HCT116 (cell line): Measurements from ENCODE around the gene CCDC92. TPM values are rescaled to one million over a fixed set of nuclear protein-coding genes. Genes with fewer than 3 reads are reported as not detected.

Experiments
- ATAC-seq: fragments of 200-7000 bp; cut with Tn5 transposase; 2 replicates; pipeline ENCODE4 v1.9.1; 2020; ENCODE audit warnings: mild to moderate bottlenecking, moderate library complexity
- BruUV-seq: library from RNA; stranded (reverse); fragments of 400-500 nt; replicated peaks from 2 replicates; lab custom pipeline; 2021; lab: Mats Ljungman, UMichigan
- CTCF ChIA-PET: fragments of 300-600 bp; sonication (Branson Sonifier 250); formaldehyde crosslinking; loops from one replicate; lab custom pipeline; 2021; ENCODE audit warnings: antibody characterized with exemption; lab: Charles Lee
- POLR2A ChIA-PET: fragments of 300-600, 350-600 bp; sonication (Branson Sonifier 250); formaldehyde crosslinking; loops from one replicate; lab custom pipeline; 2021; ENCODE audit warnings: antibody characterized with exemption; lab: Charles Lee
- RAD21 ChIA-PET, 2 experiments: fragments of 300-600 bp; sonication (Branson Sonifier 250); formaldehyde crosslinking; loops; one replicate each; lab custom pipeline; 2023; ENCODE audit warnings: low total read pairs in 2 of 2; ENCODE audit not compliant: uncharacterized antibody in 2 of 2, unreplicated experiment in 2 of 2, low non-redundant PET in 1 of 2; lab: Charles Lee
- DNase-seq: peaks from one replicate; pipeline ENCODE4 v3.0.0-alpha.2; 2010; ENCODE audit warnings: low read depth, low spot score
- H2AFZ ChIP-seq: fragments of 200-600 bp; shearing (Covaris generic), sonication (generic); 2 replicates; pipeline ENCODE4 v1.6.1; 2017; ENCODE audit warnings: low read depth, mixed run types, mixed read lengths, antibody characterized with exemption, low read length; ENCODE audit not compliant: poor library complexity, severe bottlenecking
- H3K27ac ChIP-seq: 2 replicates; pipeline ENCODE4 v1.5.1; 2012; ENCODE audit warnings: low read depth, low read length
- H3K27me3 ChIP-seq: fragments of 200-600 bp; sonication (generic); 2 replicates; pipeline ENCODE4 v1.6.1; 2016; ENCODE audit warnings: mixed run types, low read length, mixed read lengths; ENCODE audit not compliant: insufficient read depth
- H3K36me3 ChIP-seq, 2 experiments: fragments of 200-500 bp in 1 of 2; fragments of 200-600 bp in 1 of 2; sonication (Bioruptor generic) in 1 of 2; sonication (generic) in 1 of 2; 2 replicates each; pipeline versions ENCODE4 v1.5.1 to v1.6.1; 2014 to 2016; ENCODE audit warnings: low read length in 2 of 2, inconsistent platforms in 1 of 2, mixed read lengths in 1 of 2, mixed run types in 1 of 2; ENCODE audit not compliant: insufficient read depth in 2 of 2, control insufficient read depth in 1 of 2
- H3K4me1 ChIP-seq, 2 experiments: fragments of 200-600 bp in 1 of 2; sonication (generic) in 1 of 2; 2 replicates each; pipeline versions ENCODE4 v1.5.1 to v1.6.1; 2012 to 2017; ENCODE audit warnings: low read length in 2 of 2, inconsistent platforms in 1 of 2, mild to moderate bottlenecking in 1 of 2, mixed read lengths in 1 of 2, mixed run types in 1 of 2, moderate library complexity in 1 of 2; ENCODE audit not compliant: insufficient read depth in 2 of 2, control insufficient read depth in 1 of 2
- H3K4me2 ChIP-seq: fragments of 200-600 bp; sonication (generic); 2 replicates; pipeline ENCODE4 v1.6.1; 2017; ENCODE audit warnings: mixed run types, low read length, mixed read lengths
- H3K4me3 ChIP-seq, 2 experiments: fragments of 200-600 bp in 1 of 2; sonication (generic) in 1 of 2; replicated peaks in 1 of 2; 2 replicates each; pipeline ENCODE4 v1.5.1; 2011 to 2016; ENCODE audit warnings: low read length in 2 of 2, control low read depth in 1 of 2, low read depth in 1 of 2, mild to moderate bottlenecking in 1 of 2, mixed read lengths in 1 of 2, mixed run types in 1 of 2
- H3K79me2 ChIP-seq: fragments of 200-600 bp; sonication (generic); 2 replicates; pipeline ENCODE4 v1.6.1; 2017; ENCODE audit warnings: mild to moderate bottlenecking, mixed run types, low read length, moderate library complexity, mixed read lengths; ENCODE audit not compliant: insufficient read depth
- H3K9ac ChIP-seq: fragments of 200-600 bp; sonication (generic); 2 replicates; pipeline ENCODE4 v1.6.1; 2016; ENCODE audit warnings: low read length, mixed read lengths
- H3K9me2 ChIP-seq: fragments of 200-600 bp; sonication (generic), shearing (Covaris generic); 2 replicates; pipeline ENCODE4 v1.6.1; 2017; ENCODE audit warnings: mixed run types, mild to moderate bottlenecking, moderate library complexity; ENCODE audit not compliant: insufficient read depth
- H3K9me3 ChIP-seq, 2 experiments: fragments of 200-500 bp in 1 of 2; fragments of 200-600 bp in 1 of 2; sonication (Bioruptor generic) in 1 of 2; sonication (generic) in 1 of 2; 2 replicates each; pipeline ENCODE4 v1.6.1; 2014 to 2017; ENCODE audit warnings: low read length in 2 of 2, mixed read lengths in 2 of 2, inconsistent platforms in 1 of 2, low read depth in 1 of 2, mild to moderate bottlenecking in 1 of 2, mixed run types in 1 of 2, moderate library complexity in 1 of 2; ENCODE audit not compliant: control insufficient read depth in 1 of 2, insufficient read depth in 1 of 2
- H4K20me1 ChIP-seq: fragments of 200-600 bp; sonication (generic), shearing (Covaris generic); 2 replicates; pipeline ENCODE4 v1.6.1; 2017; ENCODE audit warnings: mixed run types, mild to moderate bottlenecking, moderate library complexity; ENCODE audit not compliant: insufficient read depth
- CEBPB ChIP-seq: IDR thresholded peaks from 2 replicates; pipeline ENCODE4 v1.6.1; 2012; ENCODE audit warnings: low read depth
- EGR1 ChIP-seq: IDR thresholded peaks from 2 replicates; pipeline ENCODE4 v1.6.1; 2012; ENCODE audit warnings: low read depth
- ELF1 ChIP-seq: IDR thresholded peaks from 2 replicates; pipeline ENCODE4 v1.6.1; 2012; ENCODE audit warnings: low read depth, borderline replicate concordance
- EZH2phosphoT487 ChIP-seq: fragments of 200-600 bp; IDR thresholded peaks from 2 replicates; pipeline ENCODE4 v1.6.1; 2018; ENCODE audit warnings: antibody characterized with exemption, borderline replicate concordance
- FOSL1 ChIP-seq: IDR thresholded peaks from 2 replicates; pipeline ENCODE4 v1.6.1; 2012; ENCODE audit warnings: low read depth
- JUND ChIP-seq: IDR thresholded peaks from 2 replicates; pipeline ENCODE4 v1.6.1; 2012
- POLR2AphosphoS5 ChIP-seq: IDR thresholded peaks from 2 replicates; pipeline ENCODE4 v1.6.1; 2011; ENCODE audit warnings: mild to moderate bottlenecking, low read depth, low read length, moderate library complexity
- RAD21 ChIP-seq: IDR thresholded peaks from 2 replicates; pipeline ENCODE4 v1.6.1; 2012; ENCODE audit warnings: low read depth, mild to moderate bottlenecking
- SP1 ChIP-seq: IDR thresholded peaks from 2 replicates; pipeline ENCODE4 v1.6.1; 2012; ENCODE audit warnings: low read depth
- SRF ChIP-seq: IDR thresholded peaks from 2 replicates; pipeline ENCODE4 v1.6.1; 2012; ENCODE audit warnings: low read depth
- TCF7L2 ChIP-seq: IDR thresholded peaks from 2 replicates; pipeline ENCODE4 v1.7.0; 2011; ENCODE audit warnings: borderline replicate concordance, inconsistent platforms; ENCODE audit not compliant: insufficient read depth, insufficient read length; ENCODE audit errors: extremely low read depth
- ZFX ChIP-seq: fragments of 450-650 bp; IDR thresholded peaks from 2 replicates; pipeline ENCODE4 v1.6.1; 2017
- ZNF274 ChIP-seq: fragments of 200-500 bp; sonication (Bioruptor generic); IDR thresholded peaks from 2 replicates; pipeline ENCODE4 v1.6.1; 2014; ENCODE audit warnings: mild to moderate bottlenecking, low read depth, low read length, inconsistent platforms
- intact Hi-C: fragments of 100-400 bp; cut with micrococcal nuclease; formaldehyde crosslinking; loops from 2 replicates; pipeline ENCODE4 v1.10.0; 2022
- total RNA-seq: library from RNA; stranded (reverse); gene quantifications from one replicate; pipeline ENCODE4 v1.2.1, GENCODE V29; 2021; ENCODE audit not compliant: unreplicated experiment
- TF ChIP-seq, protein P1 (sequence below): IDR thresholded peaks from 2 replicates; pipeline ENCODE4 v1.6.1; 2012

Gene CCDC92
- total RNA-seq, 1 experiment from 2014 or later = 9.7 TPM

DNA sequence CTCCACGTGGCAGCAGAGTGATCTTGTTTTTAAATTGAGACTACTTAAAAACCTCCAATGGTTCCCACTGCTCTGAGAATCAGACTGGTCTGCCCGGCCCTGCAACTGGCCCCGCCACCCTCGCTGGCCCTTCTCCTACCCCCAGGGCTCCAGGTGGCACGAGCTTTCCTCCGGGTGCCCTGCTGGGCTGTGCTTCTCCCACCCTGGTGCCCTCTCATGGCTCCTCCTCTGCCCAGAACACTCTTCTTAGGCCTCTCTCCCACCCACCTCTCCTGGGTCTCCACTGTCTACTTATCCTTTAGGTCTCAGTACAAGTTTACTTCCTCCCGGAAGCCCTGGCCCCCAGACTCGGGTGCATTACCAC, 26.5 kb downstream of the CCDC92 start:
- Histone ChIP-seq H3K4me1 (peaks cover 0 to 5% of the 10 kb centered on the region in 2 experiments; a peak in 1 of 4 replicates), H3K9me3 (no peaks in the 10 kb centered on the region; a peak in 1 of 4 replicates), H3K4me3 (no peak overlapping the region), H3K27ac (no peak overlapping the region), H3K79me2 (no peaks in the 10 kb centered on the region), H3K9me2 (no peaks in the 10 kb centered on the region), H3K36me3 (no peaks in the 10 kb centered on the region), H2AFZ (no peak overlapping the region), H3K4me2 (no peak overlapping the region), H4K20me1 (no peaks in the 10 kb centered on the region), H3K9ac (no peak overlapping the region), H3K27me3 (no peaks in the 10 kb centered on the region)
- BruUV-seq = no TSS peak
- intact Hi-C loops = no loop called here
- CTCF ChIA-PET = no interaction called here
- DNase-seq (no peak), ATAC-seq (no peak)
- RAD21 ChIA-PET = no interaction called here
- TF ChIP-seq ZFX (no peak), ZNF274 (no peak), EZH2phosphoT487 (no peak), SRF (no peak), EGR1 (no peak)
- POLR2A ChIA-PET = no interaction called here

DNA sequence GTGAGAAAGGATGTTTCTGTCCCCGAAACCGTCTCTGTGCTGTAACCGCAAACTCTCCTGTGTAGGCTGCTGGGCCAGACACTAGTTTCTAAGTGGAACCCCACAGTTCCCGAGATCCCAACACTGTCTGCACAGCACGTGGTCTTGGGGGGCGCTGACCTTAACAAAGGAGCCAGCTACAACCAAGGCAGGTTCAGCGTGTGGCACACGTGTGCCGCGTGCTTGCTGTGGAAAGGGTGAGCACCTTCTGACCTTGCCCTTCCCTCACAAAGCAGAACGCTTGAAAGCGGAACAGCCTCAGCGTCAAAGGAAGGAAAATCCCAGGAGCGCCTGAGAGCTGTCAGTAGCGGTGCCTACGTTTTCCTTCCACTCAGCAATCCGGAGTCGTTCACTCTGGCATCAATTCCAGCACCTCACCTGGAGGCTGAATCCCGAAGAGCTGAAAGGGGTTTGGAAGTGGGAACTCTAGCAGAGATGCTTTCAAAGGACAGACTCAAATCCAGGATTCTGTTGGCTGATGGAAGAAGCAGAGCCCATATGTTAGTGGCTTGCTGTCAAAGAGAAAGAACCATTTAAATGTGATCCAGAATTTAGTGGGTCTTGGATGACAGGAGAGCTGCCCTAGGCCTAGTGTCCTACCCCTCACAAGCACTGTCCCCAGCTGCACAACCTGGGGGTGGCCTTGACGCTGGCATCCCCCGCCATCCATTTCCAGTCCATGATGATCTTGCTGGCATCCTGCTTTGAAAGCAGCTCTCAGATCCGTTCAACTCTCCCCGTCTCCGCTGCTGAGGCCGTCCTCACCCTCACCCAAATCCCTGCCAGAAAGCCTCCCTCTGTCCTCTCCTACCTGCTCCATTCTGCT, 27.1 kb downstream of the CCDC92 start:
- no peak for TF ChIP-seq TCF7L2
- TF ChIP-seq, protein P1, sequence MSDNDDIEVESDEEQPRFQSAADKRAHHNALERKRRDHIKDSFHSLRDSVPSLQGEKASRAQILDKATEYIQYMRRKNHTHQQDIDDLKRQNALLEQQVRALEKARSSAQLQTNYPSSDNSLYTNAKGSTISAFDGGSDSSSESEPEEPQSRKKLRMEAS = no peak
- TF ChIP-seq RAD21 = no peak
- no peak for TF ChIP-seq ELF1
- TF ChIP-seq SP1 = no peak
- no peak for TF ChIP-seq ZFX
- no peak for TF ChIP-seq JUND
- TF ChIP-seq POLR2AphosphoS5 = no peak
- TF ChIP-seq FOSL1 = no peak
- no peak for TF ChIP-seq SRF
- no peak for TF ChIP-seq CEBPB
- no peak for TF ChIP-seq EGR1
- TF ChIP-seq, all 23 proteins: peak for 0
- no peaks in the 10 kb centered on the region; a peak in 1 of 4 replicates for H3K9me3 ChIP-seq
- H4K20me1 ChIP-seq = no peaks in the 10 kb centered on the region
- no peaks in the 10 kb centered on the region for H3K79me2 ChIP-seq
- H3K36me3 ChIP-seq = no peaks in the 10 kb centered on the region
- POLR2A ChIA-PET = no interaction called here
- CTCF ChIA-PET = no interaction called here
- H3K9me2 ChIP-seq = no peaks in the 10 kb centered on the region
- no peak overlapping the region for H3K4me2 ChIP-seq
- no TSS peak for BruUV-seq
- H3K4me1 ChIP-seq = peaks cover 0 to 5% of the 10 kb centered on the region in 2 experiments; a peak in 1 of 4 replicates
- ATAC-seq (no peak), DNase-seq (no peak)
- H3K9ac ChIP-seq = no peak overlapping the region
- H3K4me3 ChIP-seq = no peak overlapping the region
- no peak overlapping the region for H3K27ac ChIP-seq
- H2AFZ ChIP-seq = no peak overlapping the region
- RAD21 ChIA-PET = no interaction called here
- intact Hi-C loops = no loop called here
- no peaks in the 10 kb centered on the region for H3K27me3 ChIP-seq
